Body of pancreas (tissue), 4 donors: ENCODE results near the gene AKAP8. TPM values are rescaled to one million over a fixed set of nuclear protein-coding genes. Genes with fewer than 3 reads are reported as not detected.

Source experiments
- ATAC-seq: fragments of 150-250 bp; one replicate; pipeline ENCODE4 v1.9.1; 2016
- DNase-seq, 4 donors: peaks; one replicate each; pipeline ENCODE4 v3.0.0-alpha.2; 2019
- H3K27ac ChIP-seq, 4 donors: fragments of 200-600 bp; sonication (generic); 1 replicate in 3 of 4; 2 replicates in 1 of 4; pipeline versions ENCODE4 v1.5.1 to v1.6.1; 2016 to 2019; ENCODE audit warnings: mild to moderate bottlenecking in 1 of 4, mixed read lengths in 1 of 4, moderate library complexity in 1 of 4
- H3K27me3 ChIP-seq, 2 donors: fragments of 200-600 bp; sonication (generic); one replicate each; pipeline ENCODE4 v1.6.0; 2016; ENCODE audit warnings: mild to moderate bottlenecking in 1 of 2
- H3K36me3 ChIP-seq, 2 donors: fragments of 200-600 bp; sonication (generic); replicated peaks in 1 of 2; 2 replicates each; pipeline ENCODE4 v1.5.1; 2016; ENCODE audit warnings: low read depth in 2 of 2; ENCODE audit not compliant: insufficient read depth in 1 of 2
- H3K4me1 ChIP-seq: fragments of 200-600 bp; sonication (generic); one replicate; pipeline ENCODE4 v1.6.0; 2016
- H3K4me3 ChIP-seq, 2 donors: fragments of 200-600 bp; sonication (generic); 1 replicate in 1 of 2; 2 replicates in 1 of 2; pipeline ENCODE4 v1.5.1; 2016 to 2019
- H3K9me3 ChIP-seq, 3 donors: fragments of 200-600 bp; sonication (generic); 1 replicate in 2 of 3; 2 replicates in 1 of 3; pipeline ENCODE4 v1.5.1; 2016
- CTCF ChIP-seq, 7 experiments: fragments of 450-650 bp in 4 of 7; fragments of 200-600 bp in 3 of 7; sonication (generic) in 3 of 7; IDR thresholded peaks; one replicate each; pipeline ENCODE4 v1.5.1; 2016 to 2019; ENCODE audit warnings: antibody characterized with exemption in 7 of 7
- POLR2A ChIP-seq, 3 donors: fragments of 450-650 bp; IDR thresholded peaks; one replicate each; pipeline ENCODE4 v1.6.1; 2016; ENCODE audit warnings: antibody characterized with exemption in 3 of 3, mild to moderate bottlenecking in 2 of 3
- WGBS, 2 donors: methylation state at CpG; one replicate each; pipeline ENCODE4 v1.1.5; 2017; 5-methylcytosine and 5-hydroxymethylcytosine counted together
- intact Hi-C: fragments of 100-400 bp; cut with DNase I; formaldehyde crosslinking; loops from one replicate; pipeline ENCODE4 v1.15.1; 2023
- total RNA-seq, 2 donors: library from RNA; depleted of rRNA; stranded (reverse); fragments of >200 nt; gene quantifications; one replicate each; pipeline ENCODE4 v1.1.0, GENCODE V29; 2016

Gene AKAP8
- total RNA-seq, 2 donors from 2014 or later, result 11.2 to 19.4 TPM

DNA sequence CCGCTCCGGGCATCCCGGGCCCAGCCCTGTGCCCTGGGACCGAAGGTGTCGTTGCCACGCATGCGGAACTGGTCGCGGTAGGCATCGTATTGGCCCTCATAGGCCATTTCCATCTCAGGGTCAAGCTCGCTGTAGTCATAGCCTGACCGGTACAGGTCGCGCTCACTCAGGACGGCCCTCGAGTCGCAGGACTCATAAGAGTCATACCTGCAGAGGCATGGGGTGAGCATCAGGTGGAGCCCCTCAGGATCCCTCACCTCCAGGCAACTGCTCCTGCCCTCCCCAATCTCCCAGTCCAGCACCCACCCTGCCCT lies 21.8 kb upstream of the AKAP8 start:
- H3K9me3 ChIP-seq, result no peaks in the 10 kb centered on the region
- no peak overlapping the region for H3K27ac ChIP-seq
- ATAC-seq (no peak), DNase-seq (no peak)
- H3K27me3 ChIP-seq, result no peaks in the 10 kb centered on the region
- no peak overlapping the region for H3K4me3 ChIP-seq
- no peak for TF ChIP-seq POLR2A (IDR thresholded peaks at IDR 0.05)
- H3K36me3 ChIP-seq, result peaks cover 37 to 44% of the 10 kb centered on the region in 2 donors
- intact Hi-C loops, result no loop called here
- 94 to 98% methylated on average over 6 to 7 of the region's 17 CpGs for WGBS, 2 donors
- peaks cover 21% of the 10 kb centered on the region for H3K4me1 ChIP-seq

GRCh38 chr19:15400521-15401396 lies 21.2 kb upstream of the AKAP8 start:
- TF ChIP-seq POLR2A (IDR thresholded peaks at IDR 0.05), result no peak
- TF ChIP-seq CTCF (IDR thresholded peaks at IDR 0.05), result no peak
- intact Hi-C loops, result no loop called here
- ATAC-seq (no peak), DNase-seq (no peak)
- WGBS, 2 donors, result 85 to 92% methylated on average over 9 to 23 of the region's 29 CpGs
- no peaks in the 10 kb centered on the region for H3K9me3 ChIP-seq
- H3K4me3 ChIP-seq, result no peak overlapping the region
- H3K27me3 ChIP-seq, result no peaks in the 10 kb centered on the region
- peaks cover 39 to 46% of the 10 kb centered on the region in 2 donors for H3K36me3 ChIP-seq
- H3K27ac ChIP-seq, result no peak overlapping the region
- peaks cover 17% of the 10 kb centered on the region for H3K4me1 ChIP-seq

- peaks cover 39 to 46% of the 10 kb centered on the region in 2 donors for H3K36me3 ChIP-seq
- ATAC-seq, result no peak
- H3K27ac ChIP-seq, result no peak overlapping the region
- intact Hi-C loops, result no loop called here
- TF ChIP-seq POLR2A (IDR thresholded peaks at IDR 0.05), result no peak
- TF ChIP-seq CTCF (IDR thresholded peaks at IDR 0.05), result no peak
- no peaks in the 10 kb centered on the region for H3K9me3 ChIP-seq
- no peaks in the 10 kb centered on the region for H3K27me3 ChIP-seq
- WGBS, 2 donors, result 91 to 97% methylated on average over 12 to 13 of the region's 14 CpGs
- no peak overlapping the region for H3K4me3 ChIP-seq
- DNase-seq, result no peak
- H3K4me1 ChIP-seq, result peaks cover 8% of the 10 kb centered on the region
Measured at GRCh38 chr19:15399635-15400034, 20.0 kb upstream of the AKAP8 start.

GRCh38 chr19:15399234-15399515 lies 19.6 kb upstream of the AKAP8 start:
- WGBS, 2 donors, result 93 to 100% methylated on average over 6 to 8 of the region's 8 CpGs
- H3K9me3 ChIP-seq, result no peaks in the 10 kb centered on the region
- peaks cover 39 to 46% of the 10 kb centered on the region in 2 donors for H3K36me3 ChIP-seq
- DNase-seq (no peak), ATAC-seq (no peak)
- TF ChIP-seq POLR2A (IDR thresholded peaks at IDR 0.05) (no peak), CTCF (IDR thresholded peaks at IDR 0.05) (no peak)
- peaks cover 3% of the 10 kb centered on the region for H3K4me1 ChIP-seq
- intact Hi-C loops, result no loop called here
- no peaks in the 10 kb centered on the region for H3K27me3 ChIP-seq
- no peak overlapping the region for H3K4me3 ChIP-seq
- no peak overlapping the region for H3K27ac ChIP-seq

- Histone ChIP-seq H3K27ac (no peak overlapping the region), H3K4me1 (no peaks in the 10 kb centered on the region), H3K36me3 (peaks cover 39 to 48% of the 10 kb centered on the region in 2 donors), H3K9me3 (no peaks in the 10 kb centered on the region), H3K4me3 (no peak overlapping the region), H3K27me3 (no peaks in the 10 kb centered on the region)
- intact Hi-C loops, result no loop called here
- TF ChIP-seq CTCF (IDR thresholded peaks at IDR 0.05) (no peak), POLR2A (IDR thresholded peaks at IDR 0.05) (no peak)
- DNase-seq (no peak), ATAC-seq (no peak)
- 86 to 93% methylated on average over 19 to 40 of the region's 50 CpGs for WGBS, 2 donors
Measured at GRCh38 chr19:15398501-15399233, 19.1 kb upstream of the AKAP8 start.
